Mammary epithelial cell (primary cell): ENCODE data around the gene TPRX1.
"Not testable (repeated sequence)": the region's sequence is repeated elsewhere in the genome, so short reads cannot be mapped to it uniquely, and the experiment has no call there.

Source experiments
- CTCF ChIP-seq, 2 donors: IDR thresholded peaks in 1 of 2; conservative IDR thresholded peaks in 1 of 2; 2 replicates each; pipeline ENCODE4 v1.5.1; 2011 to 2012; ENCODE audit warnings: inconsistent platforms in 2 of 2, low read length in 2 of 2, mild to moderate bottlenecking in 2 of 2, control low read depth in 1 of 2, low read depth in 1 of 2; ENCODE audit not compliant: insufficient read depth in 1 of 2; ENCODE audit errors: extremely low read depth in 1 of 2
- EZH2 ChIP-seq: IDR thresholded peaks from 2 replicates; pipeline ENCODE4 v1.6.1; 2012; ENCODE audit warnings: low read length, inconsistent platforms, borderline replicate concordance

- TF ChIP-seq CTCF (conservative IDR thresholded peaks at IDR 0.05 in 1 of 2, IDR thresholded peaks at IDR 0.05 in 1 of 2; ENCODE audit: extremely low read depth in 1 of 2, insufficient read depth in 1 of 2, low read depth in 1 of 2, low read length in 2 of 2); EZH2: not testable (repeated sequence)
Observed at GRCh38 chr19:47803671-47804070, 680 bp downstream of the TPRX1 start.
